OCI-LY3 (cell line): ENCODE data around the gene NOVA2.

ENCODE experiments used
- H2AFZ ChIP-seq: fragments of 200-600, 300-600 bp; shearing (Covaris generic); 2 replicates; pipeline ENCODE4 v1.6.0; 2014; ENCODE audit warnings: antibody characterized with exemption, low read depth, low read length
- H3K27ac ChIP-seq: fragments of 200-600, 300-600 bp; sonication (generic); 2 replicates; pipeline ENCODE4 v1.5.1; 2014; ENCODE audit warnings: mild to moderate bottlenecking, low read length, moderate library complexity, mixed read lengths
- H3K27me3 ChIP-seq: fragments of 200-600, 300-600 bp; sonication (generic); 2 replicates; pipeline ENCODE4 v1.6.1; 2014; ENCODE audit warnings: low read depth, low read length, mixed read lengths
- H3K36me3 ChIP-seq: fragments of 200-600, 300-600 bp; sonication (generic); replicated peaks from 2 replicates; pipeline ENCODE3; 2014; ENCODE audit warnings: low read depth, low read length, mixed read lengths
- H3K4me1 ChIP-seq: fragments of 300-600, 200-600 bp; sonication (generic); 2 replicates; pipeline ENCODE4 v1.6.1; 2014; ENCODE audit warnings: low read length, mixed read lengths
- H3K4me2 ChIP-seq: fragments of 200-600, 300-600 bp; sonication (generic); 2 replicates; pipeline ENCODE4 v1.6.1; 2014; ENCODE audit warnings: low read length, mixed read lengths
- H3K4me3 ChIP-seq: fragments of 300-600, 200-600 bp; sonication (generic); 2 replicates; pipeline ENCODE4 v1.5.1; 2014; ENCODE audit warnings: antibody characterized with exemption, mild to moderate bottlenecking, low read length, moderate library complexity
- H3K79me2 ChIP-seq: fragments of 300-600, 200-600 bp; shearing (Covaris generic); 2 replicates; pipeline ENCODE4 v1.6.1; 2014; ENCODE audit warnings: mild to moderate bottlenecking, low read length, mixed read lengths
- H3K9ac ChIP-seq: fragments of 300-600, 200-600 bp; shearing (Covaris generic); 2 replicates; pipeline ENCODE4 v1.6.0; 2014; ENCODE audit warnings: mild to moderate bottlenecking, low read length, moderate library complexity
- H3K9me3 ChIP-seq: fragments of 200-600, 300-600 bp; shearing (Covaris generic); 2 replicates; pipeline ENCODE4 v1.6.1; 2014; ENCODE audit warnings: low read length, mixed read lengths; ENCODE audit not compliant: insufficient read depth
- H4K20me1 ChIP-seq: fragments of 200-600, 300-600 bp; sonication (generic); 2 replicates; pipeline ENCODE4 v1.6.1; 2016; ENCODE audit warnings: low read length, mixed read lengths; ENCODE audit not compliant: insufficient read depth
- EZH2phosphoT487 ChIP-seq: fragments of 200-600 bp; shearing (Covaris generic); IDR thresholded peaks from 2 replicates; pipeline ENCODE4 v1.6.1; 2018; ENCODE audit warnings: antibody characterized with exemption, mixed run types, low read depth
- TF ChIP-seq, protein P1 (sequence below): fragments of 200-600, 300-600 bp; sonication (generic); IDR thresholded peaks from 2 replicates; pipeline ENCODE4 v1.5.1; 2014; ENCODE audit warnings: antibody characterized with exemption, low read length, low read depth

The NOVA2 gene

DNA sequence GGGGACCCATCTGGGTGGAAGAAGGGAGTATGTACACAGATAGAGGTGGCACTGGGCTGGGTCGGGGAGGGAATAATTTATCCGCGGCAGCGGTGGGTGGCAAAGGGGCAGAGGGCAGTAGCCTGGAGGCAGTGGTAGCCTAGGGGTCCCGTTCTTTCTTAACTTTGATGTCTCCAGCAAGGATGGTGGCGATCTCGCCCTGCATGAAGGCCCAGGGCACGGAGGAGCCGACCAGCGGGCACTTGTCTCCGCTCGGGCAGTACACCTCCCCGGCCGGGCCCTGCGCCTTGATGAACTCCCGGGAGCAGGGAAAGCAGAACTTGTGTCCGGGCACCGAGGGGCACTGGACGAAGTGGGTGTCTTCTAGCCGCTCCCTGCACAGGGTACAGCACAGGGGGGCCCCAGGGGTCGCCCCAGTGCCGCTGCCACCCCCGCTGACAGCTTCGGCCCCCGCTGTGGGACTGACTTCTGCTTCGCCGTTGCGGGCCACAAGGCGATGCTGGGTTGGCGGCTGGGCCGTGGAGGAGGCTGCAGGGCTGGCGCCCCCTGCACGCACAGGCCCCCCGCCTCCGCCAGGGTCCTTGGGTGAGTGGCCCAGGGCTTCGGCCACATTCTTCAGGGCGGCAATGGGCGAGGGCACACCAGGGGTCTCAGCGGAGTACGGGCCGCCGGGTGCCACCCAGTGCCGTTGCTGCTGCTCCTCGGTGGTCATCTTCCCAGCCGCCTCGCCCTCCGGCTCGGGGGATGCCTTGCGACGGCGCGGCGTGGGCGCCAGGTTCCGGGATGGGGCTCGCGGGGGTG lies 89.6 kb downstream of the NOVA2 start:
- H4K20me1 ChIP-seq: no peaks in the 10 kb centered on the region
- H3K27ac ChIP-seq: no peak overlapping the region
- H2AFZ ChIP-seq: no peak overlapping the region
- H3K9me3 ChIP-seq: no peaks in the 10 kb centered on the region
- H3K79me2 ChIP-seq: peaks cover 21% of the 10 kb centered on the region
- H3K4me1 ChIP-seq: peaks cover 33% of the 10 kb centered on the region
- H3K4me2 ChIP-seq: peak overlapping the region; percentile 49
- no peak overlapping the region for H3K9ac ChIP-seq
- TF ChIP-seq, protein P1, sequence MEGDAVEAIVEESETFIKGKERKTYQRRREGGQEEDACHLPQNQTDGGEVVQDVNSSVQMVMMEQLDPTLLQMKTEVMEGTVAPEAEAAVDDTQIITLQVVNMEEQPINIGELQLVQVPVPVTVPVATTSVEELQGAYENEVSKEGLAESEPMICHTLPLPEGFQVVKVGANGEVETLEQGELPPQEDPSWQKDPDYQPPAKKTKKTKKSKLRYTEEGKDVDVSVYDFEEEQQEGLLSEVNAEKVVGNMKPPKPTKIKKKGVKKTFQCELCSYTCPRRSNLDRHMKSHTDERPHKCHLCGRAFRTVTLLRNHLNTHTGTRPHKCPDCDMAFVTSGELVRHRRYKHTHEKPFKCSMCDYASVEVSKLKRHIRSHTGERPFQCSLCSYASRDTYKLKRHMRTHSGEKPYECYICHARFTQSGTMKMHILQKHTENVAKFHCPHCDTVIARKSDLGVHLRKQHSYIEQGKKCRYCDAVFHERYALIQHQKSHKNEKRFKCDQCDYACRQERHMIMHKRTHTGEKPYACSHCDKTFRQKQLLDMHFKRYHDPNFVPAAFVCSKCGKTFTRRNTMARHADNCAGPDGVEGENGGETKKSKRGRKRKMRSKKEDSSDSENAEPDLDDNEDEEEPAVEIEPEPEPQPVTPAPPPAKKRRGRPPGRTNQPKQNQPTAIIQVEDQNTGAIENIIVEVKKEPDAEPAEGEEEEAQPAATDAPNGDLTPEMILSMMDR: no peak
- TF ChIP-seq EZH2phosphoT487: no peak
- peak overlapping the region; percentile 54 for H3K4me3 ChIP-seq
- no peaks in the 10 kb centered on the region for H3K27me3 ChIP-seq
- H3K36me3 ChIP-seq: peaks cover 11% of the 10 kb centered on the region
